Activated T-helper 2 cell treated with anti-CD3 and anti-CD28 coated beads, Interferon-gamma antibody, Interleukin-2, Interleukin-4, amounts not matched to agents 10 μg/mL and 5 μg/mL and 100 μg/mL, durations not matched to agents 14 hours and 24 hours and 36 hours (primary cell): ENCODE results near the gene RAB36. TPM values are rescaled to one million over a fixed set of nuclear protein-coding genes. Genes with fewer than 3 reads are reported as not detected.
"Not testable (repeated sequence)": the region's sequence is repeated elsewhere in the genome, so short reads cannot be mapped to it uniquely, and the experiment has no call there.

ENCODE experiments used
- DNase-seq: peaks from one replicate; pipeline ENCODE4 v3.0.0; 2021; ENCODE audit warnings: low spot score
- H3K27ac Mint-ChIP-seq: one replicate; pipeline ENCODE4 v1.8.0; 2021; ENCODE audit warnings: mixed read lengths
- H3K27me3 Mint-ChIP-seq: one replicate; pipeline ENCODE4 v1.8.0; 2021; ENCODE audit warnings: low read depth, mixed read lengths
- H3K36me3 Mint-ChIP-seq: one replicate; pipeline ENCODE4 v1.8.0; 2021; ENCODE audit warnings: low read depth, mixed read lengths
- H3K4me1 Mint-ChIP-seq: one replicate; pipeline ENCODE4 v1.8.0; 2021; ENCODE audit warnings: low read depth, mixed read lengths
- H3K4me3 Mint-ChIP-seq: one replicate; pipeline ENCODE4 v1.8.0; 2021; ENCODE audit warnings: low read depth, mild to moderate bottlenecking, moderate library complexity, mixed read lengths
- H3K9me3 Mint-ChIP-seq: one replicate; pipeline ENCODE4 v1.8.0; 2021; ENCODE audit warnings: mixed read lengths
- intact Hi-C: fragments of 100-400 bp; cut with micrococcal nuclease; formaldehyde crosslinking; loops from one replicate; pipeline ENCODE4 v1.15.1; 2023
- total RNA-seq: library from RNA; stranded (reverse); gene quantifications from 2 replicates; pipeline ENCODE4 v1.2.3, GENCODE V29; 2022

Gene RAB36
- total RNA-seq, 1 donor from 2014 or later: not detected

DNA sequence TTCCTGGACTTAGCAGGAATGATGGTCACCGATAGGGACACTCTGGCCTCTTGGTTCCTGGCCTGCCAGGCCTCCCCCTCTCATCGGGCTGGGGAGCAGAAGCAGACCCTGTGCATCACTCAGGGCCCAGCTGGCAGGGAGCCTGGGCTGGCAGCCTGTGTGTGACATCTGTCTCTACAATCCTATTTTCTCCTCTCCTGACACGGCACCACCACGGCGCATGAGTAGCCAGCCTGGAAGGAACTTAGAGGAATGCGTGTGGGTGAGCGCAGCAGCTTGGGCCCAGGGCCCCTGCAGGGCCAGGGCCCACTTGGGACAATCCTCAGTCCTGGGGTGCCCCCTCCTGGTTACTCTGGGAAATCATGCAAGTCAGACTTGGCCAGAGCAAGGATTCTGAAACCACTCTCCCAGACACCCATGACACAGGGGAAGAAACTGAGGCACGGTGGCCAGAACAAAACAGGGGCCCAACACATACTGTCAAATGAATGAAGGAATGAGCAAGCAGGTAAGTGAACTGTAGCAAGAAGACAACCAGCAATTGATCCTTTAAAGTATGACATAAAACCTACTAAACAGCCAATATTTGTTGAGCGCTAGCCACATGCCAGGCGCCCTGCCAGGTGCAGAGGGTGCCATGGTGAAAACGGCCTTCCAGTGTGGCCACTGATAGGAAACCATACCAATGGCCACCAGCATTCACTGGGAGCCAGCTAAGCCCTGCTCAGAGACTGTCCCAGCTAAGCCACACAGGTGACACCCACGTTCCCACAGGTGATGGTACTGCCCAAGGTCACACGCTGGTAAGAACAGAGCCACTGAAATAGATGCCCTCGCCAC is 16.8 kb upstream of the RAB36 start:
- intact Hi-C loops: loop anchor here (1.0 kb wide), 1 partner anchor 169 kb away; no protein-coding TSS in a partner anchor
- H3K4me1 Mint-ChIP-seq: no peaks in the 10 kb centered on the region
- peaks cover 3% of the 10 kb centered on the region for H3K27me3 Mint-ChIP-seq
- no peak overlapping the region for H3K4me3 Mint-ChIP-seq
- no peak overlapping the region for H3K27ac Mint-ChIP-seq
- no peaks in the 10 kb centered on the region for H3K36me3 Mint-ChIP-seq
- H3K9me3 Mint-ChIP-seq: no peaks in the 10 kb centered on the region
- peak; percentile 46 for DNase-seq

- Mint-ChIP-seq H3K36me3 (no peaks in the 10 kb centered on the region), H3K9me3 (no peaks in the 10 kb centered on the region), H3K27me3 (peaks cover 3% of the 10 kb centered on the region), H3K4me3 (no peak overlapping the region), H3K27ac (no peak overlapping the region), H3K4me1 (no peaks in the 10 kb centered on the region)
- DNase-seq: no peak
- intact Hi-C loops: no loop called here
These were observed 16.1 kb upstream of the RAB36 start for GRCh38 chr22:23129149-23129548.

- intact Hi-C loops: no loop called here
- H3K9me3 Mint-ChIP-seq: no peaks in the 10 kb centered on the region
- H3K27ac Mint-ChIP-seq: no peak overlapping the region
- H3K4me1 Mint-ChIP-seq: no peaks in the 10 kb centered on the region
- no peak overlapping the region for H3K4me3 Mint-ChIP-seq
- H3K36me3 Mint-ChIP-seq: no peaks in the 10 kb centered on the region
- H3K27me3 Mint-ChIP-seq: peaks cover 3% of the 10 kb centered on the region
- DNase-seq: no peak
These were observed 14.6 kb upstream of the RAB36 start for GRCh38 chr22:23130697-23131096.

DNA sequence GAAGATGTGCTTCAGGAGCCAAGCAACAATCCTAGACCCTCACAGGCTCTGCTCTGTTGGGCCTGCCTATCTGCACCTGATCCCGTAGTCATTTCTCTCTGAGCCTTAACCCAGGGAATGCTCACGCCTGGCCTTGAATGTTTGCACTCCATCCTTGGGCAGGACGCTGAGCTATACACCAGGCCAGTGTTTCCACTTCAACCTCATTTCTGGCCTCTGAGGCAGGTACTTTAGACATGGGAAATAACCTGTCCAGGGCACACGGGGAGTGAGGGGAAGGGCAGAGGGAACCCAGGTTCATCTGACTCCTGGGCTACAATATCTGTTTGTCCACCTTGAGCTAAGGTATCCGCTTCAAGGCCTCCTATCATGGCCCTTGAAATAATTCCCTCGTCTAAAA is 13.3 kb upstream of the RAB36 start:
- Mint-ChIP-seq H3K27ac (no peak overlapping the region), H3K4me1 (no peaks in the 10 kb centered on the region), H3K27me3 (peaks cover 3% of the 10 kb centered on the region), H3K4me3 (no peak overlapping the region), H3K36me3 (no peaks in the 10 kb centered on the region), H3K9me3 (no peaks in the 10 kb centered on the region)
- no peak for DNase-seq
- intact Hi-C loops: no loop called here

DNA sequence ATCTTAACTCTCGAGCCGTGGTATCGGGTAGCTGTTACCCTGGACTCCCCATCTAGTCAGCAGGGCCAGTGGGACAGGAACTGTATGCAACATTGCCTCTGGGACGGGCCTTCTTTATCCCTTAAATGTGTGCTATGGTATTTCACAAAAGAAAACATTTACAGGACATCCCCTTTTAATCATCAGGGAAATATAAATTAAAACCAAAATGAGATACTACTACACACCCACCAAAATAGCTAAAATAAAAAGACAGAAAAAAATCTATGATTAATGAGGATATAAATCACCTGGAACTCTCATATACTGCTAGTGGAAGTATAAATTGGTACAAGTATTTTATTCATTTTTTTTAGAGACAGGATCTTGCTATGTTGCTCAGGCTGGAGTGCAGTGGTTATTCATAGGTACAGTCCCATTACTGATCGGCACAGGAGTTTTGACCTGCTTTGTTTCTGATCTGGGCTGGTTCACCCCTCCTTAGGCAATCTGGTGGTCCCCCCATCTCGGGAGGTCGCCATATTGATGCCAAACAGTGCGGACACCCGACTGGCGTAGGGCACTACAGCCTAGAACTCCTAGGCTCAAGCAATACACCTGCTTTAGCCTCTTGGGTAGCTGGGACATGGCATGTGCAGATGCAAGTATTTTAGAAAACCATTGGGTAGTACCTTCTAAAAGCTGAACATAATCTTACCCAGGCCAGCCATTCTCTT is 12.7 kb upstream of the RAB36 start:
- Mint-ChIP-seq H3K27me3 (peaks cover 3% of the 10 kb centered on the region), H3K4me3 (no peak overlapping the region), H3K36me3 (no peaks in the 10 kb centered on the region), H3K9me3 (no peaks in the 10 kb centered on the region), H3K27ac (no peak overlapping the region), H3K4me1 (peaks cover 2% of the 10 kb centered on the region)
- DNase-seq: no peak
- intact Hi-C loops: no loop called here

DNA sequence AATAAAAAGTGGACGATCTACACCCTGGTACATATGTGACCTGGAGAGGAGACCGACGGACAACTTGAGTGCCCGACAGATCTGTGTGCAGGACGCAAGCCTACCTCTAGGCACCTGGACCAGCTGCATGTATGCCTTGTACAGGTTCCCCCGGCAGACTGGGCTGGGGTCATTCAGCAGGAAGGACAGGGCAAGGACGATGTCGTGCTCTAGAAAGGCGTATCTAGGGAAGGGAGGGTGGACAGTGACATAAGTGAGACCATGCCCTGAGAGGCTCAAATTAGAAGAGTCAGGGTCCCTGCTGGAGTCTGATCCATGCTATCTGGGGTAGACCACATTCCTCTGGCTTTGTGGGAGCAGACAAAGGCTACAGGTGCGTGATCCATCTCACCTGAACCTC is 11.4 kb upstream of the RAB36 start:
- DNase-seq: no peak
- no peak overlapping the region for H3K27ac Mint-ChIP-seq
- peaks cover 15% of the 10 kb centered on the region for H3K4me1 Mint-ChIP-seq
- intact Hi-C loops: no loop called here
- no peak overlapping the region for H3K4me3 Mint-ChIP-seq
- H3K36me3 Mint-ChIP-seq: no peaks in the 10 kb centered on the region
- H3K9me3 Mint-ChIP-seq: no peaks in the 10 kb centered on the region
- H3K27me3 Mint-ChIP-seq: peaks cover 3% of the 10 kb centered on the region

- H3K27me3 Mint-ChIP-seq, H3K36me3 Mint-ChIP-seq, intact Hi-C loops, H3K27ac Mint-ChIP-seq, H3K4me3 Mint-ChIP-seq, H3K9me3 Mint-ChIP-seq, DNase-seq: not testable (repeated sequence)
- H3K4me1 Mint-ChIP-seq: peaks cover 22% of the 10 kb centered on the region
These were observed 8.3 kb upstream of the RAB36 start for GRCh38 chr22:23136991-23137390.

- Mint-ChIP-seq H3K36me3 (no peaks in the 10 kb centered on the region), H3K27ac (peak overlapping the region; percentile 33), H3K4me1 (peaks cover 26% of the 10 kb centered on the region), H3K4me3 (no peak overlapping the region), H3K9me3 (no peaks in the 10 kb centered on the region), H3K27me3 (no peaks in the 10 kb centered on the region)
- intact Hi-C loops: no loop called here
- no peak for DNase-seq
These were observed 7.8 kb upstream of the RAB36 start for GRCh38 chr22:23137468-23137867.

DNA sequence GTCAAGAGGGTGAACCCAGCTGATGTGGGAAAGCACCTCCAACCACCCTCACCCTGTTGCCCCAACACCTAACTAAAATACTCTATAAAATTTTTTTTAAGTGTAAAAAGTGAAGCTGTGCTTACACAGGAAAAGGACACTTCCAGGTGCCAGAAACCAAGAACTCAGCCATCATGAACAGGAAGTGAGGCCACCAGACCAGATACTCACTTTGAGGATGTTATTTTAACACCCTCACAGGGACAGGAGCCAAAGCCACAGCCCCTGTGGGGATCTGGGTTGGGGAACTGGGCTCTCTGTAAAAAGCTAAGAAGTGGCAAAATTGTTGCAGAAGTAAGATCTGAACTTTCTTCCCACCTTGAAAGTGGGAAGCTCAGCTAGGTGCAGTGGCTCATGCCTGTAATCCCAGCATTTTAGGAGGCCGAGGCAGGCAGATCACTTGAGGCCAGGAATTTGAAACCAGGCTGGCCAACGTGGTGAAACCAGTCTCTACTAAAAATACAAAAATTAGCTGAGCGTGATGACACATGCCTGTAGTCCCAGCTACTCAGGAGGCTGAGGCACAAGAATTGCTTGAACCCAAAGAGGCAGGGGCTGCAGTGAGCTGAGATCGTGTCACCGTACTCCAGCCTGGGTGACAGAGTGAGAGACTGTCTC is 7.2 kb upstream of the RAB36 start:
- H3K27me3 Mint-ChIP-seq: no peaks in the 10 kb centered on the region
- DNase-seq: peak; percentile 27
- H3K36me3 Mint-ChIP-seq: no peaks in the 10 kb centered on the region
- H3K9me3 Mint-ChIP-seq: no peaks in the 10 kb centered on the region
- peak overlapping the region; percentile 15 for H3K4me3 Mint-ChIP-seq
- intact Hi-C loops: no loop called here
- H3K4me1 Mint-ChIP-seq: peaks cover 30% of the 10 kb centered on the region
- peak overlapping the region; percentile 78 for H3K27ac Mint-ChIP-seq

DNA sequence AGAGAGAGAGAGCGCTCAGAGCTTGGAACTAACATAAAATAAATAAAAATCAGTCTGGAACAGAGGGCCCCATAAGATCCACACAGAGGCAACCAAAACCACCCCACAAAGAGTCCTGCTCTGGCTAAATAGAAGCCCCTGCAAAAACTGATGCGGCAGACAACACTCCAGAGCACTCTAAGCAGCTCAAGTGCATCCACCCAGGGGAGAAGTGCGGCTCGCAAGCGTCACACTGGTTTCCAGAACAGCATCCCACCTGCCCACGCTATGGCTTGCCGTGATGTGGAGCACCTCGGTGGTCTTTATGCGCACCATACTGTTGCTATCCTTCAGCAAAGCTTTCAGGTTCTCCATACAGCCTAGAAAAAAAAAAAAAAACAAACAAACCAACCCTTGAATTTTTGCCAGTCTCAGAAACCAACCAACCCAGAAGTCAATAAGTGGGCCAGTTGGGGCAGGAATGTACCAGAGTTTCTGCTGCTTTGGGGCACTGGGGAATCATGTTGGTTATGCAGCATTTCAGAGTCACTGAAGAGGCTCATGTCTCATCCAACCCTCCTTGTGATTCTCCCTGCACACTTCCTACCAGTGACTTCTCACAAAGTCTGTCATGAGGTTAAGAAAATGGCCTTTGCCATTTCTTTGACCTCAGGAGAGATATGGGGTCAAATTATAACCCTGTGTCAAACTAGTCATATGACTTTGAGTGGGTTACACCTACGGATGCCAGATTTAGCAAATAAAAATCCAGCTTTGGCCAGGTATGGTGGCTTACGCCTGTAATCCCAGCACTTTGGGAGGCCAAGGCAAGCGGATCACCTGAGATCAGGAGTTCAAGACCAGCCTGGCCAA is 6.5 kb upstream of the RAB36 start:
- H3K36me3 Mint-ChIP-seq: no peaks in the 10 kb centered on the region
- H3K27me3 Mint-ChIP-seq: peaks cover 4% of the 10 kb centered on the region
- peak overlapping the region; percentile 78 for H3K27ac Mint-ChIP-seq
- H3K4me1 Mint-ChIP-seq: peaks cover 31% of the 10 kb centered on the region
- H3K4me3 Mint-ChIP-seq: no peak overlapping the region
- intact Hi-C loops: no loop called here
- DNase-seq: no peak
- H3K9me3 Mint-ChIP-seq: no peaks in the 10 kb centered on the region

DNA sequence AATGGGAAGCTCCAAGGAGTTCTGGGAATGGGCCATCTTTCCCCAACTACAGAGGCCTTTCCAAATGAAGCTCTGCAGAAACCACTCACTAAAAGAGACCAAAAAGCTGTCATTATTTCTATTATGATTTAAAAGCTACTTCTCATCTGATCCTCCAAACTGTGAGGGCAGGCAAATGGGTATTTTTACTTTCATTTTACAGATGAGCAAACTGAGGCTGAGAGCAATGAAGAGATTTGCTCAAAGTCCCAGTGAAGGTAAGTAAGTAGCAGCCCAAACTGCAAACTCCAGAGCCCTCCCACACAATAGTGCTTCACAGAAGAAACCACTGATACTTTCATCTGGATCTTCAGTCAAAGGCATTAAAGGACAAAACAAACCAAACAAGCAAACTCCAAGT is 4.9 kb upstream of the RAB36 start:
- Mint-ChIP-seq H3K4me1 (peaks cover 40% of the 10 kb centered on the region), H3K27ac (no peak overlapping the region), H3K9me3 (no peaks in the 10 kb centered on the region), H3K36me3 (no peaks in the 10 kb centered on the region), H3K27me3 (peaks cover 7% of the 10 kb centered on the region), H3K4me3 (no peak overlapping the region)
- intact Hi-C loops: no loop called here
- DNase-seq: no peak

DNA sequence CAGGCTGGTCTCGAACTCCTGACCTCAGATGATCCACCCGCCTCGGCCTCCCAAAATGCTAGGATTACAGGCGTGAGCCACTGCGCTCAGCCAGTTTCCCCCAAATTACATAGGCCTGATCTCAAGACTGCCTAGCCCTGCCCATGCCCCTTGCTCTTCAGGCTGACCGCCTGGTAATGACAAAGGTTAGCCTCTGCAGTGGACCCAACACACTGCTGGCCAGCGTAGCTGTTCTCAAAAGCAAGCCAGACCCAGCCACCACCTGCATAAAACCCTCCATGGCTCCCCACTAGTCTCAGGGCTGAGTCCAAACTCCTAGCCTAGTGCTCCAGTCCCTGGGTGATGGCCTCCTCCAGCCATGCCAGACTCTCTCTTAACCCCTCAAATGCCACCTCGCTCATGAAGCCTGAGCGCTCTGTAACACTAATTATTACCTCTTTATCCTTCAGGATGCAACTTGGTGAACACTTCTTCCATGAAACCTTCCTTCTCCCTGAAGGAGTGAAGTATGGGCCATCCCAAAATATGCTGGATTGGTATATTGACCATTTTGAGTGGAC is 2.7 kb upstream of the RAB36 start:
- Mint-ChIP-seq H3K4me1 (peaks cover 37% of the 10 kb centered on the region), H3K36me3 (no peaks in the 10 kb centered on the region), H3K9me3 (no peaks in the 10 kb centered on the region), H3K27me3 (peaks cover 11% of the 10 kb centered on the region), H3K4me3 (peak overlapping the region; percentile 48), H3K27ac (peak overlapping the region; percentile 75)
- intact Hi-C loops: no loop called here
- DNase-seq: no peak
